GM21390 (cell line): ENCODE data around the gene CDC42BPA.
"Not testable (repeated sequence)": the region's sequence is repeated elsewhere in the genome, so short reads cannot be mapped to it uniquely, and the experiment has no call there.

Source experiments
- ATAC-seq: cut with Tn5 transposase; IDR thresholded peaks from one replicate; pipeline ENCODE4 v1.9.1; 2021; ENCODE audit not compliant: unreplicated experiment

The CDC42BPA gene

GRCh38 chr1:227318016-227318852 lies at the start of gene CDC42BPA:
Gene CDC42BPA (minus strand): TSS chr1:227318492. CDS start chr1:227317182, 1,310 bp downstream.
- ATAC-seq, result no peak

GRCh38 chr1:227368009-227368408 lies 49.7 kb upstream of the CDC42BPA start:
- ATAC-seq, result no peak

- no peak for ATAC-seq
Observed at GRCh38 chr1:227365473-227366431, 47.5 kb upstream of the CDC42BPA start.

- no peak for ATAC-seq
Observed at GRCh38 chr1:227364657-227365056, 46.4 kb upstream of the CDC42BPA start.

GRCh38 chr1:227363825-227364224 lies 45.5 kb upstream of the CDC42BPA start:
- ATAC-seq, result no peak

- ATAC-seq, result no peak
Observed at GRCh38 chr1:227362039-227362438, 43.7 kb upstream of the CDC42BPA start.

GRCh38 chr1:227357927-227358302 lies 39.6 kb upstream of the CDC42BPA start:
- no peak for ATAC-seq

- ATAC-seq, result no peak
Observed at GRCh38 chr1:227357171-227357926, 39.1 kb upstream of the CDC42BPA start.

GRCh38 chr1:227356620-227357146 lies 38.4 kb upstream of the CDC42BPA start:
- no peak for ATAC-seq

- ATAC-seq, result no peak
Observed at GRCh38 chr1:227355542-227356245, 37.4 kb upstream of the CDC42BPA start.

- ATAC-seq, result no peak
Observed at GRCh38 chr1:227353186-227353585, 34.9 kb upstream of the CDC42BPA start.

- not testable (repeated sequence) for ATAC-seq
Observed at GRCh38 chr1:227352164-227352563, 33.9 kb upstream of the CDC42BPA start.

GRCh38 chr1:227351443-227351842 lies 33.2 kb upstream of the CDC42BPA start:
- ATAC-seq, result no peak

- no peak for ATAC-seq
Observed at GRCh38 chr1:227349967-227350366, 31.7 kb upstream of the CDC42BPA start.

- ATAC-seq, result no peak
Observed at GRCh38 chr1:227343727-227344551, 25.6 kb upstream of the CDC42BPA start.

GRCh38 chr1:227343206-227343605 lies 24.9 kb upstream of the CDC42BPA start:
- ATAC-seq, result no peak

GRCh38 chr1:227342075-227342829 lies 24.0 kb upstream of the CDC42BPA start:
- ATAC-seq, result no peak

GRCh38 chr1:227336136-227336535 lies 17.8 kb upstream of the CDC42BPA start:
- not testable (repeated sequence) for ATAC-seq
